Panc1 (cell line): ENCODE data around the gene ERLEC1. TPM values are rescaled to one million over a fixed set of nuclear protein-coding genes. Genes with fewer than 3 reads are reported as not detected.

ENCODE experiments used
- ATAC-seq: fragments of 200-7000 bp; cut with Tn5 transposase; 2 replicates; pipeline ENCODE4 v1.9.1; 2020; ENCODE audit warnings: mild to moderate bottlenecking, moderate library complexity
- BruUV-seq: library from RNA; stranded (reverse); fragments of 400-500 nt; replicated peaks from 2 replicates; lab custom pipeline; 2021; lab: Mats Ljungman, UMichigan
- CTCF ChIA-PET: fragments of 300-600 bp; sonication (Branson Sonifier 250); formaldehyde crosslinking; loops from one replicate; lab custom pipeline; 2022; ENCODE audit warnings: antibody characterized with exemption; lab: Charles Lee
- POLR2A ChIA-PET: fragments of 300-600 bp; sonication (Branson Sonifier 250); formaldehyde crosslinking; loops from one replicate; lab custom pipeline; 2022; ENCODE audit warnings: antibody characterized with exemption; lab: Charles Lee
- DNase-seq: peaks from one replicate; pipeline ENCODE4 v3.0.0-alpha.2; 2010; ENCODE audit warnings: low read depth, low spot score
- H3K27ac ChIP-seq: 2 replicates; pipeline ENCODE4 v1.5.1; 2011; ENCODE audit warnings: mild to moderate bottlenecking, low read length, inconsistent platforms
- H3K27me3 ChIP-seq: fragments of 200-500 bp; sonication (Bioruptor generic); 2 replicates; pipeline ENCODE4 v1.6.0; 2014; ENCODE audit warnings: low read length, inconsistent platforms; ENCODE audit not compliant: control insufficient read depth, insufficient read depth
- H3K36me3 ChIP-seq: fragments of 200-500 bp; sonication (Bioruptor generic); 2 replicates; pipeline ENCODE4 v1.5.1; 2014; ENCODE audit warnings: inconsistent platforms, mild to moderate bottlenecking, low read length, moderate library complexity; ENCODE audit not compliant: control insufficient read depth, insufficient read depth
- H3K4me1 ChIP-seq: 2 replicates; pipeline ENCODE4 v1.5.1; 2011; ENCODE audit warnings: inconsistent platforms, mild to moderate bottlenecking, low read length, moderate library complexity; ENCODE audit not compliant: control insufficient read depth, insufficient read depth
- H3K4me3 ChIP-seq, 2 experiments: 2 replicates each; pipeline ENCODE4 v1.5.1; 2011 to 2012; ENCODE audit warnings: low read depth in 2 of 2, low read length in 2 of 2, mild to moderate bottlenecking in 2 of 2, inconsistent platforms in 1 of 2, moderate library complexity in 1 of 2
- H3K9me3 ChIP-seq: fragments of 200-500 bp; sonication (Bioruptor generic); 2 replicates; pipeline ENCODE4 v1.5.1; 2014; ENCODE audit warnings: low read depth, mild to moderate bottlenecking, inconsistent platforms, low read length, moderate library complexity; ENCODE audit not compliant: control insufficient read depth, insufficient read depth
- CTCF ChIP-seq: fragments of 450-650 bp; IDR thresholded peaks from 2 replicates; pipeline ENCODE4 v1.5.1; 2017; ENCODE audit warnings: mild to moderate bottlenecking
- POLR2AphosphoS5 ChIP-seq: IDR thresholded peaks from 2 replicates; pipeline ENCODE4 v1.6.1; 2012; ENCODE audit warnings: mild to moderate bottlenecking, low read depth, low read length, moderate library complexity
- SIN3A ChIP-seq: IDR thresholded peaks from 2 replicates; pipeline ENCODE4 v1.6.1; 2012; ENCODE audit warnings: low read depth, mild to moderate bottlenecking, low read length, moderate library complexity, borderline replicate concordance; ENCODE audit not compliant: insufficient read depth
- TCF7L2 ChIP-seq: IDR thresholded peaks from 2 replicates; pipeline ENCODE4 v1.6.1; 2011; ENCODE audit warnings: mild to moderate bottlenecking, low read depth, low read length, inconsistent platforms
- in situ Hi-C: cut with HindIII; loops from 2 replicates; pipeline ENCODE4 v1.10.0; 2016; ENCODE audit warnings: low sequenced_read_pairs, low pct_unique_long_range_greater_than_20kb
- intact Hi-C: fragments of 100-400 bp; cut with micrococcal nuclease; formaldehyde crosslinking; loops from one replicate; pipeline ENCODE4 v1.10.0; 2022; ENCODE audit not compliant: unreplicated experiment
- total RNA-seq: library from RNA; stranded (reverse); gene quantifications from one replicate; pipeline ENCODE4 v1.2.1, GENCODE V29; 2021; ENCODE audit not compliant: unreplicated experiment
- TF ChIP-seq, protein P1 (sequence below), 2 experiments: IDR thresholded peaks; 2 replicates each; pipeline ENCODE4 v1.6.1; 2011 to 2012; ENCODE audit warnings: low read depth in 2 of 2, control low read depth in 1 of 2, low read length in 1 of 2, mild to moderate bottlenecking in 1 of 2, moderate library complexity in 1 of 2; ENCODE audit not compliant: insufficient read depth in 1 of 2

Gene ERLEC1
- total RNA-seq, 1 experiment from 2014 or later: 43.9 TPM

- intact Hi-C loops (no loop called here), in situ Hi-C loops (no loop called here)
- ChIA-PET POLR2A (interaction anchor here (0.5 kb wide), 1 partner anchor 76 kb away, joined by 4 read pairs; no protein-coding TSS in a partner anchor), CTCF (no interaction called here)
- no TSS peak for BruUV-seq
- no peaks in the 10 kb centered on the region for H3K9me3 ChIP-seq
- no peak for DNase-seq
- H3K4me3 ChIP-seq: no peak overlapping the region
- no peaks in the 10 kb centered on the region for H3K36me3 ChIP-seq
- H3K27ac ChIP-seq: no peak overlapping the region
- TF ChIP-seq TCF7L2 (no peak), CTCF (no peak), SIN3A (no peak), POLR2AphosphoS5 (no peak)
- TF ChIP-seq, protein P1, sequence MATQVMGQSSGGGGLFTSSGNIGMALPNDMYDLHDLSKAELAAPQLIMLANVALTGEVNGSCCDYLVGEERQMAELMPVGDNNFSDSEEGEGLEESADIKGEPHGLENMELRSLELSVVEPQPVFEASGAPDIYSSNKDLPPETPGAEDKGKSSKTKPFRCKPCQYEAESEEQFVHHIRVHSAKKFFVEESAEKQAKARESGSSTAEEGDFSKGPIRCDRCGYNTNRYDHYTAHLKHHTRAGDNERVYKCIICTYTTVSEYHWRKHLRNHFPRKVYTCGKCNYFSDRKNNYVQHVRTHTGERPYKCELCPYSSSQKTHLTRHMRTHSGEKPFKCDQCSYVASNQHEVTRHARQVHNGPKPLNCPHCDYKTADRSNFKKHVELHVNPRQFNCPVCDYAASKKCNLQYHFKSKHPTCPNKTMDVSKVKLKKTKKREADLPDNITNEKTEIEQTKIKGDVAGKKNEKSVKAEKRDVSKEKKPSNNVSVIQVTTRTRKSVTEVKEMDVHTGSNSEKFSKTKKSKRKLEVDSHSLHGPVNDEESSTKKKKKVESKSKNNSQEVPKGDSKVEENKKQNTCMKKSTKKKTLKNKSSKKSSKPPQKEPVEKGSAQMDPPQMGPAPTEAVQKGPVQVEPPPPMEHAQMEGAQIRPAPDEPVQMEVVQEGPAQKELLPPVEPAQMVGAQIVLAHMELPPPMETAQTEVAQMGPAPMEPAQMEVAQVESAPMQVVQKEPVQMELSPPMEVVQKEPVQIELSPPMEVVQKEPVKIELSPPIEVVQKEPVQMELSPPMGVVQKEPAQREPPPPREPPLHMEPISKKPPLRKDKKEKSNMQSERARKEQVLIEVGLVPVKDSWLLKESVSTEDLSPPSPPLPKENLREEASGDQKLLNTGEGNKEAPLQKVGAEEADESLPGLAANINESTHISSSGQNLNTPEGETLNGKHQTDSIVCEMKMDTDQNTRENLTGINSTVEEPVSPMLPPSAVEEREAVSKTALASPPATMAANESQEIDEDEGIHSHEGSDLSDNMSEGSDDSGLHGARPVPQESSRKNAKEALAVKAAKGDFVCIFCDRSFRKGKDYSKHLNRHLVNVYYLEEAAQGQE (IDR thresholded peaks at IDR 0.05; ENCODE audit: insufficient read depth in 1 of 2, low read depth in 2 of 2, low read length in 1 of 2): no peak
- no peak for ATAC-seq
- no peaks in the 10 kb centered on the region for H3K4me1 ChIP-seq
- H3K27me3 ChIP-seq: no peaks in the 10 kb centered on the region
Measured at GRCh38 chr2:53852532-53852931, 65.7 kb downstream of the ERLEC1 start.

GRCh38 chr2:53854678-53855077, 67.8 kb downstream of the ERLEC1 start:
- no peaks in the 10 kb centered on the region for H3K36me3 ChIP-seq
- BruUV-seq: no TSS peak
- H3K4me1 ChIP-seq: no peaks in the 10 kb centered on the region
- no peak overlapping the region for H3K27ac ChIP-seq
- POLR2A ChIA-PET: no interaction called here
- no peak for ATAC-seq
- in situ Hi-C loops: no loop called here
- no peaks in the 10 kb centered on the region for H3K9me3 ChIP-seq
- TF ChIP-seq, protein P1 (IDR thresholded peaks at IDR 0.05; ENCODE audit: insufficient read depth in 1 of 2, low read depth in 2 of 2, low read length in 1 of 2): no peak
- no peak for TF ChIP-seq TCF7L2
- TF ChIP-seq POLR2AphosphoS5: no peak
- TF ChIP-seq CTCF: no peak
- no peak for TF ChIP-seq SIN3A
- CTCF ChIA-PET: no interaction called here
- H3K27me3 ChIP-seq: no peaks in the 10 kb centered on the region
- no peak for DNase-seq
- intact Hi-C loops: no loop called here
- H3K4me3 ChIP-seq: no peak overlapping the region
